D721Med (cell line): ENCODE data around the gene SCYGR4.
"Not testable (repeated sequence)": the region's sequence is repeated elsewhere in the genome, so short reads cannot be mapped to it uniquely, and the experiment has no call there.

ENCODE experiments used
- DNase-seq: peaks from one replicate; pipeline ENCODE4 v3.0.0; 2011; ENCODE audit warnings: low spot score; ENCODE audit not compliant: insufficient read length
- FAIRE-seq: peaks from 2 replicates; lab custom pipeline; 2011; peaks lifted over from hg19 to GRCh38; lab: Jason Lieb, UNC
- TF ChIP-seq, protein P1 (sequence below): IDR thresholded peaks from 2 replicates; pipeline ENCODE4 v1.5.1; 2012; ENCODE audit warnings: mild to moderate bottlenecking, control low read depth; ENCODE audit not compliant: insufficient read depth; ENCODE audit errors: missing control alignments

Gene SCYGR4

GRCh38 chr2:227579791-227580190 is 37.5 kb upstream of the SCYGR4 start:
- TF ChIP-seq, protein P1, sequence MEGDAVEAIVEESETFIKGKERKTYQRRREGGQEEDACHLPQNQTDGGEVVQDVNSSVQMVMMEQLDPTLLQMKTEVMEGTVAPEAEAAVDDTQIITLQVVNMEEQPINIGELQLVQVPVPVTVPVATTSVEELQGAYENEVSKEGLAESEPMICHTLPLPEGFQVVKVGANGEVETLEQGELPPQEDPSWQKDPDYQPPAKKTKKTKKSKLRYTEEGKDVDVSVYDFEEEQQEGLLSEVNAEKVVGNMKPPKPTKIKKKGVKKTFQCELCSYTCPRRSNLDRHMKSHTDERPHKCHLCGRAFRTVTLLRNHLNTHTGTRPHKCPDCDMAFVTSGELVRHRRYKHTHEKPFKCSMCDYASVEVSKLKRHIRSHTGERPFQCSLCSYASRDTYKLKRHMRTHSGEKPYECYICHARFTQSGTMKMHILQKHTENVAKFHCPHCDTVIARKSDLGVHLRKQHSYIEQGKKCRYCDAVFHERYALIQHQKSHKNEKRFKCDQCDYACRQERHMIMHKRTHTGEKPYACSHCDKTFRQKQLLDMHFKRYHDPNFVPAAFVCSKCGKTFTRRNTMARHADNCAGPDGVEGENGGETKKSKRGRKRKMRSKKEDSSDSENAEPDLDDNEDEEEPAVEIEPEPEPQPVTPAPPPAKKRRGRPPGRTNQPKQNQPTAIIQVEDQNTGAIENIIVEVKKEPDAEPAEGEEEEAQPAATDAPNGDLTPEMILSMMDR = no peak
- no peak for FAIRE-seq
- no peak for DNase-seq

DNA sequence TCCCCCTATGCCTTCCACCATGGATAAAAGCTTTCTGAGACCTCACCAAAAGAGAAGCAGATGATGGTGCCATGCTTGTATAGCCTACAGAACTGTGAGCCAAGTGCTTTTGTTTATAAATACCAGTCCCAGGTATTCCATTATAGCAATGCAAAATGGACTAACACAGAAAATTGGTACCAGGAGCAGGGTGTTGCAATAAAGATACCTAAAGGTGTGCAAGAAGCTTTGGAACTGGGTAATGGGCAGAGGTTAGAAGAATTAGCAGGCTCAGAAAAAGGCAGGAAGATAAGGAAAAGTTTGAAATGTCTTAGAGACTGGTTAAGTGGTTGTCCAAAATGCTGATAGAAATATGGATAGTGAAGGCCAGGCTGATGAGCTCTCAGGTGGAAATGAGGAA is 34.9 kb upstream of the SCYGR4 start:
- FAIRE-seq = no peak

DNA sequence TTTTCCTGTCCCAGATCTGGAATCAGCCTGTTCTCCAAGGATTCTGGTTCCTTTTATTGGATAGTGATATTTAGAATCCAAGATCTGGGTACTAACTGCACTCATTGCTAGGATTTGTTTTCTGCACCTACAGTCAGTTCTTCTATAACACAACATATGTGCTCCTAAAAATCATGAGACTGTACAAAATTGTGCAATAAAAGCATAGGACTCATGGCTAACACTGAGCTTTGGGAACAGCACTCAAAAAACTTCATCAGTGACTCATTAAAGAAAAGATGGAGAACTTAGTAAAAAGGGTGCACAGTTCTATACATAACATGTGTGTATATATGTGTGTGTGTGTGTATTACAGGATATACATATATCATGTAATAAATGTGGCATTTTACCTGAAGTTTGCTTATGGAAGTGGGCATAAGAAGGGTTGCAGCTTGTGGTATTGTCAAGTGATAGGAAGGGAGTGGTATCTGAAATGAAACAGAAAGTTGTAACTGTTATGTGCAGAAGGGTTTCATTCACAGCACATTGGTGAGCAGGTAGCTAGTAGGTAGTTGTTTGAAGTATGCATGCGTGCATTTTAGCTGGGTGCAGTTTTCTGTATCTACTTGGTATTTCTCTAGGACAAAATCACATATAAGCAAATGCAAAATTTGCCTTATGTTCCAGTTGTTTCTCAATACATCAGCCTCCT is 24.5 kb upstream of the SCYGR4 start:
- TF ChIP-seq, protein P1 = no peak
- DNase-seq (no peak), FAIRE-seq (no peak)

More for the DNA sequence above, 34.9 kb upstream of the SCYGR4 start:
- DNase-seq = no peak
- TF ChIP-seq, protein P1 = no peak

- TF ChIP-seq, protein P1 = no peak
- FAIRE-seq (no peak), DNase-seq (no peak)
These were observed 21.5 kb upstream of the SCYGR4 start for GRCh38 chr2:227595797-227596196.

DNA sequence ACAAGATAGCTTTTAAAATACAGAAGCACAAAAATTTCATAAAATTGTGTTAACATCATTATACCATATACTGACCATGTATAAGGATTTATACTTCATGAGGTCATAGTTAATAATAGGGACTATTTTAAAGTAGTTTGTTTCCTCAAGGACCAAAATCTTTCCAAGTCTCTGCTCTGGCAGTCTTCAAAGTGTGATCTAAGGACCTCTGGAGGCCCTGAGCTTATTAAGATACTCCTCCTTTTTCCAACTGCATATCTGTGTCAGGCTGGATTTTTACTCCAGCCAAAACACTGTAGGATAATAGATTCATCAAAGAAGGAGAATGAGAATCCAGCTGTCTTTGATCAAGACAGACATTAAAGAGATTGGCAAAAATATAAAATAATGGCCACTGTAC is 20.3 kb upstream of the SCYGR4 start:
- no peak for DNase-seq
- TF ChIP-seq, protein P1 = no peak
- FAIRE-seq = no peak

- DNase-seq = no peak
- no peak for FAIRE-seq
- TF ChIP-seq, protein P1 = no peak
These were observed 19.3 kb upstream of the SCYGR4 start for GRCh38 chr2:227597998-227598397.

- DNase-seq, FAIRE-seq: not testable (repeated sequence)
These were observed 18.3 kb upstream of the SCYGR4 start, which contains the start of gene SCYGR2 for GRCh38 chr2:227598835-227599503. SCYGR2 (plus strand) TSS chr2:227598893; CDS start chr2:227598893, 0 bp downstream.
